ENCODE results near the gene MADCAM1. TPM values are rescaled to one million over a fixed set of nuclear protein-coding genes. Genes with fewer than 3 reads are reported as not detected.
A peak's percentile ranks its signal among the peaks of the same experiment; 100 is the strongest.

The MADCAM1 gene
- total and polyA plus RNA-seq, 2 donors (not counting 1 experiment from before 2014, with no cell fraction given), result 0.70 to 2.5 TPM

- TF ChIP-seq CTCF (IDR thresholded peaks at IDR 0.05) (no peak), EZH2 (IDR thresholded peaks at IDR 0.05; ENCODE audit: borderline replicate concordance, insufficient read depth, low read depth, low read length, poor library complexity, severe bottlenecking) (no peak)
- no peaks in the 10 kb centered on the region for H3K27me3 ChIP-seq (replicated peaks in 1 of 4; ENCODE audit: control extremely low read depth in 1 of 4, control insufficient read depth in 3 of 4, insufficient read depth in 4 of 4, low read length in 3 of 4)
- Mint-ChIP-seq H3K27ac (no peak overlapping the region), H3K4me1 (peaks cover 4% of the 10 kb centered on the region), H3K27me3 (no peaks in the 10 kb centered on the region), H3K9me3 (ENCODE audit: insufficient read depth) (no peaks in the 10 kb centered on the region), H3K4me3 (no peak overlapping the region)
- no peaks in the 10 kb centered on the region for H4K20me1 ChIP-seq (ENCODE audit: control insufficient read depth, insufficient read depth, low read length, poor library complexity, severe bottlenecking)
- H3K79me2 ChIP-seq (ENCODE audit: control insufficient read depth, insufficient read depth, low read length), result peaks cover 3% of the 10 kb centered on the region
- intact Hi-C loops (cut with micrococcal nuclease), result no loop called here
- ATAC-seq (ENCODE audit: low read depth) (peak; percentile 62), DNase-seq (peak; percentile 54)
- no peaks in the 10 kb centered on the region for H3K4me1 ChIP-seq (ENCODE audit: control insufficient read depth in 2 of 2, insufficient read depth in 2 of 2, low read length in 2 of 2)
- no peak overlapping the region for H3K4me3 ChIP-seq (ENCODE audit: control extremely low read depth in 1 of 5, extremely low read depth in 1 of 5, insufficient read depth in 1 of 5, low read depth in 2 of 5, low read length in 4 of 5)
- whole genome bisulfite sequencing (ENCODE audit: insufficient coverage), result 29% methylated on average over 55 of the region's 58 CpGs
- no peak overlapping the region for H3K9ac ChIP-seq (ENCODE audit: low read length)
- peaks cover 0 to 8% (median 0%) of the 10 kb centered on the region in 3 donors for H3K9me3 ChIP-seq (ENCODE audit: control extremely low read depth in 1 of 3, control insufficient read depth in 2 of 3, insufficient read depth in 1 of 3, low read length in 2 of 3)
- POLR2A ChIA-PET, result interaction anchor here (0.6 to 0.7 kb wide), 2 partner anchors 540 to 1415 kb away, joined by 5 to 6 read pairs; no protein-coding TSS in a partner anchor
- H2AFZ ChIP-seq (ENCODE audit: insufficient read depth, low read depth, low read length, poor library complexity, severe bottlenecking), result no peak overlapping the region
- H3K4me2 ChIP-seq (replicated peaks; ENCODE audit: low read depth, low read length, poor library complexity, severe bottlenecking), result peak overlapping the region; percentile 35
- no peak overlapping the region for H3K27ac ChIP-seq (ENCODE audit: low read length in 2 of 2)
- CTCF ChIA-PET, result interaction anchor here (0.8 to 1.4 kb wide), 3 partner anchors 8 to 13 kb away, joined by 3 to 4 read pairs (median 3); partner anchors contain the start of gene CDC34
- H3K36me3 ChIP-seq (replicated peaks in 1 of 2; ENCODE audit: control extremely low read depth in 1 of 2, control insufficient read depth in 1 of 2, extremely low read depth in 1 of 2, insufficient read depth in 2 of 2, low read length in 1 of 2), result peaks cover 0 to 4% of the 10 kb centered on the region in 2 experiments
These were observed 22.4 kb downstream of the MADCAM1 start for GRCh38 chr19:518598-519231.

- no peak overlapping the region for H2AFZ ChIP-seq (ENCODE audit: insufficient read depth, low read depth, low read length, poor library complexity, severe bottlenecking)
- no peak overlapping the region for H3K27ac Mint-ChIP-seq
- H3K4me2 ChIP-seq (replicated peaks; ENCODE audit: low read depth, low read length, poor library complexity, severe bottlenecking), result peak overlapping the region; percentile 35
- ChIA-PET CTCF (interaction anchor here (1.0 to 1.4 kb wide), 2 partner anchors 9 to 13 kb away, joined by 3 to 4 read pairs; no protein-coding TSS in a partner anchor), POLR2A (no interaction called here)
- peaks cover 4% of the 10 kb centered on the region for H3K4me1 Mint-ChIP-seq
- H3K27me3 Mint-ChIP-seq, result no peaks in the 10 kb centered on the region
- 93% methylated on average over 45 of the region's 45 CpGs for WGBS (ENCODE audit: insufficient coverage)
- no peaks in the 10 kb centered on the region for H3K4me1 ChIP-seq (ENCODE audit: control insufficient read depth in 2 of 2, insufficient read depth in 2 of 2, low read length in 2 of 2)
- DNase-seq (no peak), ATAC-seq (ENCODE audit: low read depth) (no peak)
- no peak overlapping the region for H3K27ac ChIP-seq (ENCODE audit: low read length in 2 of 2)
- H3K79me2 ChIP-seq (ENCODE audit: control insufficient read depth, insufficient read depth, low read length), result peaks cover under 1% of the 10 kb centered on the region
- H3K4me3 ChIP-seq (ENCODE audit: control extremely low read depth in 1 of 5, extremely low read depth in 1 of 5, insufficient read depth in 1 of 5, low read depth in 2 of 5, low read length in 4 of 5), result no peak overlapping the region
- H3K9me3 ChIP-seq (ENCODE audit: control extremely low read depth in 1 of 3, control insufficient read depth in 2 of 3, insufficient read depth in 1 of 3, low read length in 2 of 3), result peaks cover 0 to 8% (median 0%) of the 10 kb centered on the region in 3 donors
- H3K9ac ChIP-seq (ENCODE audit: low read length), result no peak overlapping the region
- no peak overlapping the region for H3K4me3 Mint-ChIP-seq
- TF ChIP-seq EZH2 (IDR thresholded peaks at IDR 0.05; ENCODE audit: borderline replicate concordance, insufficient read depth, low read depth, low read length, poor library complexity, severe bottlenecking), result no peak
- no peak for TF ChIP-seq CTCF (IDR thresholded peaks at IDR 0.05)
- intact Hi-C loops (cut with micrococcal nuclease), result no loop called here
- H3K9me3 Mint-ChIP-seq (ENCODE audit: insufficient read depth), result no peaks in the 10 kb centered on the region
- no peaks in the 10 kb centered on the region for H3K27me3 ChIP-seq (replicated peaks in 1 of 4; ENCODE audit: control extremely low read depth in 1 of 4, control insufficient read depth in 3 of 4, insufficient read depth in 4 of 4, low read length in 3 of 4)
- no peaks in the 10 kb centered on the region for H3K36me3 ChIP-seq (replicated peaks in 1 of 2; ENCODE audit: control extremely low read depth in 1 of 2, control insufficient read depth in 1 of 2, extremely low read depth in 1 of 2, insufficient read depth in 2 of 2, low read length in 1 of 2)
- H4K20me1 ChIP-seq (ENCODE audit: control insufficient read depth, insufficient read depth, low read length, poor library complexity, severe bottlenecking), result no peaks in the 10 kb centered on the region
These were observed 23.2 kb downstream of the MADCAM1 start for GRCh38 chr19:519449-519865.

Data from B cell (primary cell).